CMK (cell line): ENCODE results near the gene IFNAR2.

ENCODE experiments used
- DNase-seq: peaks from one replicate; pipeline ENCODE4 v3.0.0-alpha.2; 2010; ENCODE audit warnings: low read depth

IFNAR2 gene

DNA sequence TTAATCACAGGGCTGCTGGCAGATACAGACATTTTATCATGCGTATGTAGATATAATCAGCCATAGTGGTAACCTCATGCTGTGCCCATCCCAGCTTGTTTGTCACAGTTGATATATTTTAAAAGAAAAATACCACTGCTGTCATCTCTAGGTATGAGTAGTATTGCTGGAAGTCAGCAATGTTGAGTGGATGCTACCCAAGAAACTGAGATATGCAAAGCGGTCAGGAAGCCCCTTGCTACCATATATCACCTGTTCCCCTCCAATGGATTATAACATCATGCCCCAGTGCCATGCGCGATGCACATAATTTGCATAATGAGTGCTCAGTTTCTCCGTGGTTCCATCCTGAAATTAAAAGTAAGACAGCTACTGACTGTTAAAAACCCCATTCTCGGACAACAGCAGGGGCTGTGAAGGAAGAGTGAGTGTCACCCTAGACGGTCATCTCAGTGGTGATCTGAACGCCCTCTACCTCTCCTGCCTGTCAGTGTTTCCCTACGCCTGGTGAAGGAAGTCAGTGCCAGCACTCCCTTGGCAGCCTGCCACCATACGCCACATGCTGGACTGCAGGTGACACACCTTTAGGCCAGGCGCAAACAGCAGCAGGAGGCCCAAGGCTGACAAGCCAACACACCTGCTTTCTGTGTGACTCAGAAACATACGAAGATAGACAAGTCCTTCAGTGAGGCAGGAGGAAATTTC, 39.2 kb downstream of the IFNAR2 start:
- no peak for DNase-seq

DNA sequence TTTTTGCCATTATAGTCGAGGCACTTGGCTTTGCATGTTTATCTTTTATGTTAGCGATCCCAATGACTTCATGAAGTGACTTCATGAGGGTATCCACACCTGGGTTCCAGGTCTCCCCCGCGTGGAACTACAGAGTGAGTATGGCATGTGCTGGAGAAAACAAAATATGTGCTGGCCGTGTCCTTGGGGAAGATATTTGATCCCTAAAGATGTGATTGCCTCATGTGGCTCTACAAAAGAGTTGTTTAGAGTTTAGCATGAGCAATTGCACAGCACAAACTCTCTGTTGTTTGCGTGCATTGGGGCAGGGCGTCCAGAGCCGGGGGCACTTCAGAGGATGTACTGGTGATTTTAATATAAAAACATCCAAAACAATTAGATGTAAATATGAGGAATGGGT, 41.2 kb downstream of the IFNAR2 start:
- no peak for DNase-seq

DNA sequence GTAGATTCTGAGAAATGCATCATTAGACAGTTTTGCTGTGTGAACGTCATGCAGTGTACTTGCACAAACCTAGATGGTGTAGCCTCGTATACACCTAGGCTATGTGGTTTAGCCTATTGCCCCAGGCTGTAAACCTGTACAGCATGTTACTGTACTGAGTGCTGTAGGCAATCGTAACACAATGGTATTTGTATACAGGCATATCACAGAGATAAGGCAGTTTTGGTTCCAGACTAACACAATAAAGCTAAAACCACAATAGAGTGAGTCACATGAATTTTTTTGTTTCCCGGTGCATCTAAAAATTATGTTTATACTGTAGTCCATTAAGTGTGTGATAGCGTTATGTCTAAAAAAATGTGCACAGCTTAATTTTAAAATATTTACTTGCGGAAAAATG, 43.3 kb downstream of the IFNAR2 start:
- DNase-seq: no peak

DNA sequence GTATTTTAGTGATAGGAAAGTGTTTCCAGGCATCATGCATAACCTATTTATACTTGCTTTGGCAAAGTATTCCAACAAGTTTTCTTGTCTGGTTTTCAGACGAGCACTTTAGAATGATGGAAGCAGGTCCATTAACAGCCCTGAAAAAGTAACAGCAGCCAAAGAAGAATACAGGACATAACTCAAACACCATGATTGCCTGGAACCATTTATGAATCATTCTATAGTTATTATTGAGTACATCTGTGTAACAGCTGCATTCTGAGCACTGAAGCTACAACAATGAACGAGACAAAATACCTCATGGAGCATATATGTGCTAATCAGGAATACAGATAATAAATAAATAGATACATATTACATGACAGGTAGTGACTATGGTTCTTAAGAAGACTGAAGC, 49.0 kb downstream of the IFNAR2 start:
- DNase-seq: no peak

DNA sequence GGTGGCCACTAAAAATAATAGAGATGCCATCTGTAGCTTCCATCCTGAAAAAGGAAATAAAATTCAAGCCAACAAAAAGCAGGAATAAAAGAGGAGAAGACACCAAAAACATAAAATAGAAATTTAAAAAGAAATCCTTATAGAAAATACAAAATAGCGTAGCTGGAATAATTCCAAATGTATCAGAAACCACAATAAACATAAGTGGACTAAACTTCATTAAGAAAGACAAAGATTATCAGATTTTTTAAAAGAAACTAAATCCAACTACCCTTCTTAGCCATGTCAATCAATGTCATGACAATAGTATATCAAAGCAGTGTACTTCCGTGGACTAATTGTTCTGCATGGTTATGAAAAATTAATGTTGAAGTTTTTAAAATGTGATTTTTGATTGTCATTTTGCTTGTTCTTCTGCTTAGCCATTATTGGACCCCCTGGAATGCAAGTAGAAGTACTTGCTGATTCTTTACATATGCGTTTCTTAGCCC, 49.6 kb downstream of the IFNAR2 start:
- no peak for DNase-seq
